ENCODE measurements around the gene USHBP1. TPM values are rescaled to one million over a fixed set of nuclear protein-coding genes. Genes with fewer than 3 reads are reported as not detected.
A peak's percentile ranks its signal among the peaks of the same experiment; 100 is the strongest.

The USHBP1 gene
- total and polyA plus RNA-seq, 2 of the 13 experiments (the other 11 are each of a cell fraction or from before 2014, with no cell fraction given) = 0.15 to 1.5 TPM

GRCh38 chr19:17243830-17244617 lies 20.5 kb downstream of the USHBP1 start (continued):
- no peak for TF ChIP-seq ZNF7 (CRISPR knock-in tag; IDR thresholded peaks at IDR 0.05)
- no peak for TF ChIP-seq HNRNPH1 (optimal IDR thresholded peaks at IDR 0.05; ENCODE audit: low read depth, low read length)
- TF ChIP-seq MZF1 (CRISPR knock-in tag; IDR thresholded peaks at IDR 0.05; ENCODE audit: borderline replicate concordance) = no peak
- TF ChIP-seq, protein P1, sequence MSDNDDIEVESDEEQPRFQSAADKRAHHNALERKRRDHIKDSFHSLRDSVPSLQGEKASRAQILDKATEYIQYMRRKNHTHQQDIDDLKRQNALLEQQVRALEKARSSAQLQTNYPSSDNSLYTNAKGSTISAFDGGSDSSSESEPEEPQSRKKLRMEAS (IDR thresholded peaks at IDR 0.05) = peak; percentile 56
- TF ChIP-seq, protein P2, sequence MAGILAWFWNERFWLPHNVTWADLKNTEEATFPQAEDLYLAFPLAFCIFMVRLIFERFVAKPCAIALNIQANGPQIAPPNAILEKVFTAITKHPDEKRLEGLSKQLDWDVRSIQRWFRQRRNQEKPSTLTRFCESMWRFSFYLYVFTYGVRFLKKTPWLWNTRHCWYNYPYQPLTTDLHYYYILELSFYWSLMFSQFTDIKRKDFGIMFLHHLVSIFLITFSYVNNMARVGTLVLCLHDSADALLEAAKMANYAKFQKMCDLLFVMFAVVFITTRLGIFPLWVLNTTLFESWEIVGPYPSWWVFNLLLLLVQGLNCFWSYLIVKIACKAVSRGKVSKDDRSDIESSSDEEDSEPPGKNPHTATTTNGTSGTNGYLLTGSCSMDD (CRISPR knock-in tag; IDR thresholded peaks at IDR 0.05) = no peak
- peak; percentile 72 for TF ChIP-seq FOXA3 (CRISPR knock-in tag; IDR thresholded peaks at IDR 0.05)
- no peak; the same call in 1 of the 2 replicates for TF ChIP-seq ZNF441 (CRISPR knock-in tag; IDR thresholded peaks at IDR 0.05; ENCODE audit: borderline replicate concordance)
- 0 out of 2 replicates have a peak, but pooled peaks have one; percentile 17 for TF ChIP-seq FOXJ3 (CRISPR knock-in tag; IDR thresholded peaks at IDR 0.05; ENCODE audit: borderline replicate concordance)
- TF ChIP-seq KLF6 (CRISPR knock-in tag; IDR thresholded peaks at IDR 0.05) = no peak
- TF ChIP-seq POGK (CRISPR knock-in tag; conservative IDR thresholded peaks at IDR 0.05) = no peak
- TF ChIP-seq ARHGAP35 (CRISPR knock-in tag; IDR thresholded peaks at IDR 0.05; ENCODE audit: borderline replicate concordance) = no peak
- no peak for TF ChIP-seq MYNN (CRISPR knock-in tag; IDR thresholded peaks at IDR 0.05; ENCODE audit: low read depth)
- peak; percentile 77; the same call in 1 of the 2 replicates for TF ChIP-seq FOXK1 (CRISPR knock-in tag; IDR thresholded peaks at IDR 0.05; ENCODE audit: borderline replicate concordance, low read depth)
- peak; percentile 63; the same call in 1 of the 2 replicates for TF ChIP-seq ZNF414 (CRISPR knock-in tag; IDR thresholded peaks at IDR 0.05)
- peak; percentile 97 for TF ChIP-seq RARA (CRISPR knock-in tag; IDR thresholded peaks at IDR 0.05)
- TF ChIP-seq ZNF788 (CRISPR knock-in tag; IDR thresholded peaks at IDR 0.05; ENCODE audit: borderline replicate concordance) = 0 out of 2 replicates have a peak, but pooled peaks have one; percentile 28
- no peak for TF ChIP-seq GPN1 (CRISPR knock-in tag; IDR thresholded peaks at IDR 0.05; ENCODE audit: borderline replicate concordance)
- TF ChIP-seq FOXP1 (IDR thresholded peaks at IDR 0.05) = no peak
- TF ChIP-seq FOXP1 (CRISPR knock-in tag; IDR thresholded peaks at IDR 0.05) = no peak; the same call in 1 of the 2 replicates
- no peak; the same call in 1 of the 2 replicates for TF ChIP-seq ZNF333 (CRISPR knock-in tag; IDR thresholded peaks at IDR 0.05; ENCODE audit: borderline replicate concordance)
- peak; percentile 88 for TF ChIP-seq PATZ1 (CRISPR knock-in tag; IDR thresholded peaks at IDR 0.05)
- peak; percentile 83 for TF ChIP-seq SIX1 (CRISPR knock-in tag; IDR thresholded peaks at IDR 0.05; ENCODE audit: borderline replicate concordance)
- TF ChIP-seq ZNF264 (CRISPR knock-in tag; IDR thresholded peaks at IDR 0.05) = 0 out of 2 replicates have a peak, but pooled peaks have one; percentile 56

All from HepG2 (cell line).